ENCODE measurements around the gene KDM3B. TPM values are rescaled to one million over a fixed set of nuclear protein-coding genes. Genes with fewer than 3 reads are reported as not detected.

KDM3B gene
- total and polyA plus RNA-seq, 2 experiments from 2014 or later = 25.8 to 86.6 TPM

DNA sequence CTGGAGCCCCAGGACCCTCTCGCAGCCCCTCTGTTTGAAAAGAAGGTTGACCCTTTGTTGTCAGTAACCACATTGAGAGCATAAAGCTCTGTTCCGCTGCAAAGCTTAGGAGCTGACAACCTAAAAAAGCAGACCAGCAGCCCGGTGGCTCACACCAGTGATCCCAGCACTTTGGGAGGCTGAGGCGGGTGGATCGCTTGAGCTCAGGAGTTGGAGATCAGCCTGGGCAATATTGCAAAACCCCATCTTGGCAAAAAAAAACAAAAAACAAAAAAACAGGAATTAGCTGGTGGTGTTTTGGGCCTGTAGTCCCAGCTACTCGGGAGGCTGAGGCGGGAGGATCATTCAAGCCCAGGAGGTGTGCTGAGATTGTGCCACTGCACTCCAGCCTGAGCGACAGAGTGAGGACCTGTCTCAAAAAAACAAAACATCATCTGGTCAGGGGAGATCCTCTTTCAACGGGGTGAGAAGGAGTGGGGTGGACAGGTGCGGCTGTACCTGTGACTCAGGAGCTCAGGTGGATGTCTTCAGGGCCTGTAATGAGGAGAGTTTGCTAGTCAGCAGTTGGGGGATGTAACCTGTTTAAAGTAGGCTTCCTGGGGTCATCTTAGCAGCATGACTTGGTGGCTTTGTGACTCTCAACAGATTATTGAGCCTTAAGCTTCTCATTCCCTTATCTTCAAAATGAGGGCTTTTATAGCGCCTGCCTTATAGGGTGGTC lies 85.7 kb downstream of the KDM3B start:
- peaks cover 11% of the 10 kb centered on the region for H3K4me1 ChIP-seq (ENCODE audit: insufficient read depth)
- peak overlapping the region; percentile 73; the same call in 1 of the 2 replicates for H2AFZ ChIP-seq
- no peaks in the 10 kb centered on the region for H3K9me3 Mint-ChIP-seq
- TF ChIP-seq, protein P1, sequence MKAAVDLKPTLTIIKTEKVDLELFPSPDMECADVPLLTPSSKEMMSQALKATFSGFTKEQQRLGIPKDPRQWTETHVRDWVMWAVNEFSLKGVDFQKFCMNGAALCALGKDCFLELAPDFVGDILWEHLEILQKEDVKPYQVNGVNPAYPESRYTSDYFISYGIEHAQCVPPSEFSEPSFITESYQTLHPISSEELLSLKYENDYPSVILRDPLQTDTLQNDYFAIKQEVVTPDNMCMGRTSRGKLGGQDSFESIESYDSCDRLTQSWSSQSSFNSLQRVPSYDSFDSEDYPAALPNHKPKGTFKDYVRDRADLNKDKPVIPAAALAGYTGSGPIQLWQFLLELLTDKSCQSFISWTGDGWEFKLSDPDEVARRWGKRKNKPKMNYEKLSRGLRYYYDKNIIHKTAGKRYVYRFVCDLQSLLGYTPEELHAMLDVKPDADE (IDR thresholded peaks at IDR 0.05) = no peak
- TF ChIP-seq ZNF114 (CRISPR knock-in tag; IDR thresholded peaks at IDR 0.05) (no peak), CTCF (conservative IDR thresholded peaks at IDR 0.05; ENCODE audit: low read depth in 2 of 2) (no peak), STAT1 (IDR thresholded peaks at IDR 0.05; ENCODE audit: unreplicated experiment) (no peak), ZNF462 (CRISPR knock-in tag; IDR thresholded peaks at IDR 0.05) (no peak), NANOG (IDR thresholded peaks at IDR 0.05; ENCODE audit: borderline replicate concordance) (no peak), ZNF331 (CRISPR knock-in tag; IDR thresholded peaks at IDR 0.05; ENCODE audit: low read depth) (no peak), POLR2AphosphoS5 (IDR thresholded peaks at IDR 0.05; ENCODE audit: low read depth) (no peak), EZH2phosphoT487 (IDR thresholded peaks at IDR 0.05; ENCODE audit: unreplicated experiment) (no peak)
- peaks cover 24% of the 10 kb centered on the region for H3K27me3 Mint-ChIP-seq (ENCODE audit: insufficient read depth, low read depth, poor library complexity)
- no peaks in the 10 kb centered on the region for H4K20me1 ChIP-seq (replicated peaks; ENCODE audit: insufficient read depth)
- peaks cover 19% of the 10 kb centered on the region for H3F3A ChIP-seq (replicated peaks; ENCODE audit: low read depth)
- peaks cover 29% of the 10 kb centered on the region for H3K4me1 Mint-ChIP-seq
- H3K79me2 ChIP-seq (replicated peaks; ENCODE audit: insufficient read depth) = no peaks in the 10 kb centered on the region
- ATAC-seq = peak; percentile 5
- H3K4me3 Mint-ChIP-seq = peak overlapping the region; percentile 84
- H3K4me2 ChIP-seq = peak overlapping the region; percentile 100
- H3K36me3 ChIP-seq (ENCODE audit: insufficient read depth) = peaks cover 10% of the 10 kb centered on the region
- 0 out of 2 replicates have a peak overlapping the region, but pooled peaks have one; percentile 30 for H3K27ac Mint-ChIP-seq
- H3K4me3 ChIP-seq = peak overlapping the region; percentile 86
- H3K27ac ChIP-seq (ENCODE audit: low read depth) = peak overlapping the region; percentile 45; the same call in 1 of the 2 replicates
- DNase-seq (ENCODE audit: low spot score) = no peak
- no peaks in the 10 kb centered on the region for H3K9me2 ChIP-seq (ENCODE audit: insufficient read depth)
- H3K36me3 Mint-ChIP-seq (ENCODE audit: low read depth) = peaks cover 24% of the 10 kb centered on the region
- no peaks in the 10 kb centered on the region; the same call in 1 of the 2 replicates for H3K27me3 ChIP-seq (ENCODE audit: insufficient read depth)

Data from GM23338 (cell line).